Lower leg skin (tissue), 4 donors: ENCODE data around the gene ORC3. TPM values are rescaled to one million over a fixed set of nuclear protein-coding genes. Genes with fewer than 3 reads are reported as not detected.

Source experiments
- DNase-seq, 2 donors: peaks; one replicate each; pipeline ENCODE4 v3.0.0-alpha.2; 2019; ENCODE audit warnings: low spot score in 2 of 2
- H3K4me3 ChIP-seq: fragments of 200-600 bp; sonication (generic); 2 replicates; pipeline ENCODE4 v1.5.1; 2017; ENCODE audit warnings: mild to moderate bottlenecking, low read depth; ENCODE audit not compliant: poor library complexity, severe bottlenecking
- POLR2A ChIP-seq, 2 donors: fragments of 450-650 bp; IDR thresholded peaks; one replicate each; pipeline ENCODE4 v1.6.1; 2016 to 2017; ENCODE audit warnings: antibody characterized with exemption in 2 of 2, mild to moderate bottlenecking in 1 of 2, moderate library complexity in 1 of 2
- WGBS, 2 donors: methylation state at CpG; one replicate each; pipeline ENCODE4 v1.1.5; 2018; 5-methylcytosine and 5-hydroxymethylcytosine counted together
- intact Hi-C: fragments of 100-400 bp; cut with DNase I; formaldehyde crosslinking; loops from one replicate; pipeline ENCODE4 v1.15.0; 2023; ENCODE audit warnings: low total_unique reads
- total RNA-seq, 4 donors: library from RNA; depleted of rRNA; stranded (reverse); fragments of >200 nt; gene quantifications; one replicate each; pipeline ENCODE4 v1.1.0, GENCODE V29; 2016
- TF ChIP-seq, protein P1 (sequence below), 3 donors: fragments of 450-650 bp; IDR thresholded peaks; one replicate each; pipeline ENCODE4 v1.5.1; 2016; ENCODE audit warnings: antibody characterized with exemption in 3 of 3, mild to moderate bottlenecking in 3 of 3, moderate library complexity in 2 of 3

ORC3 gene
- total RNA-seq, 4 donors from 2014 or later = 9.9 to 19.1 (median 12.7) TPM

DNA sequence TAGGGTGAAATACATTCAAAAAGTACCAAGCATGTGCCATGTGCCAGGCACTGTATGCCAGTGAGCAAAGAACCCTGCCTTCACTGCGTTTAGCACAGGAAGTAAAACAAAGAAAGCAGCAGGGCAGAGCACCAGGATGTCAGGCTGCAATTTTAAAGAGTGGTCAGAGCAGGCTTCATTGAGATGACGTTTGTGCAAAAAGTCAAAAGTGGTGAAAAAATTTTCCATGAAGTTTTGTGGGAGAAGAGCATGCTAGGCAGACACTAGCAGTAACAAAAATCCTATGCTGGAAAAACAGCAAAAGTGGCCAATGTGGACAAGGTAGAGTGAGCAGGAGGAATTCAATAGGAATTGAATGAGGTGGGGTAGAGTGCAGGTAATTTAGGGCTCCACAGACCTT lies 80.8 kb downstream of the ORC3 start:
- no peak for DNase-seq
- WGBS, 2 donors = 41 to 66% methylated on average over 2 of the region's 2 CpGs
- intact Hi-C loops = no loop called here
- TF ChIP-seq, protein P1, sequence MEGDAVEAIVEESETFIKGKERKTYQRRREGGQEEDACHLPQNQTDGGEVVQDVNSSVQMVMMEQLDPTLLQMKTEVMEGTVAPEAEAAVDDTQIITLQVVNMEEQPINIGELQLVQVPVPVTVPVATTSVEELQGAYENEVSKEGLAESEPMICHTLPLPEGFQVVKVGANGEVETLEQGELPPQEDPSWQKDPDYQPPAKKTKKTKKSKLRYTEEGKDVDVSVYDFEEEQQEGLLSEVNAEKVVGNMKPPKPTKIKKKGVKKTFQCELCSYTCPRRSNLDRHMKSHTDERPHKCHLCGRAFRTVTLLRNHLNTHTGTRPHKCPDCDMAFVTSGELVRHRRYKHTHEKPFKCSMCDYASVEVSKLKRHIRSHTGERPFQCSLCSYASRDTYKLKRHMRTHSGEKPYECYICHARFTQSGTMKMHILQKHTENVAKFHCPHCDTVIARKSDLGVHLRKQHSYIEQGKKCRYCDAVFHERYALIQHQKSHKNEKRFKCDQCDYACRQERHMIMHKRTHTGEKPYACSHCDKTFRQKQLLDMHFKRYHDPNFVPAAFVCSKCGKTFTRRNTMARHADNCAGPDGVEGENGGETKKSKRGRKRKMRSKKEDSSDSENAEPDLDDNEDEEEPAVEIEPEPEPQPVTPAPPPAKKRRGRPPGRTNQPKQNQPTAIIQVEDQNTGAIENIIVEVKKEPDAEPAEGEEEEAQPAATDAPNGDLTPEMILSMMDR (IDR thresholded peaks at IDR 0.05) = no peak
- TF ChIP-seq POLR2A (IDR thresholded peaks at IDR 0.05) = no peak
- H3K4me3 ChIP-seq = no peak overlapping the region

DNA sequence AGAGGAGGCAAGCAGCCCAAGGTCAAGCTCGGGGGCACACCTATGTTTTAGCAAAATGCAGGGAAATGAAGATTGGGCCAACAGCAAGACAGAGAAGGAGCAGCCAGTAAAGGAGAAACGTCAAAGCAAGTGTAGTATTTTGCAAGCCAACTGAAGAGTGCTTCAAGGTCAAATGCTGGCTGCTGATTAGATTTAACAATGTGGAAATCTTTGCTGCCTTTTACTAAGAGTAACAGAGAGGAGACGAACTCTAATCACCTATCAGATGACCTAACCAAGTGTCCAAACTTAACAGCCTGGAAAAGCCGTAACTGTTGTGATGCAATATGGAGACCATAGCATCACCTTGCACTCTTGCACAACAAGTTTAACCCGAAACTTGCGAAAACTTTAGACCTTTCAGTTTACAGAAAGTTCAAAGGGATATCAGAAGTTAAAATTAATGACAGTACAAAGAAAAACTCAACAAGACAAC lies 81.7 kb downstream of the ORC3 start:
- DNase-seq = no peak
- TF ChIP-seq, protein P1 (IDR thresholded peaks at IDR 0.05) = no peak
- no peak for TF ChIP-seq POLR2A (IDR thresholded peaks at IDR 0.05)
- no peak overlapping the region for H3K4me3 ChIP-seq
- intact Hi-C loops = no loop called here
- 83 to 84% methylated on average over 6 of the region's 6 CpGs for WGBS, 2 donors

DNA sequence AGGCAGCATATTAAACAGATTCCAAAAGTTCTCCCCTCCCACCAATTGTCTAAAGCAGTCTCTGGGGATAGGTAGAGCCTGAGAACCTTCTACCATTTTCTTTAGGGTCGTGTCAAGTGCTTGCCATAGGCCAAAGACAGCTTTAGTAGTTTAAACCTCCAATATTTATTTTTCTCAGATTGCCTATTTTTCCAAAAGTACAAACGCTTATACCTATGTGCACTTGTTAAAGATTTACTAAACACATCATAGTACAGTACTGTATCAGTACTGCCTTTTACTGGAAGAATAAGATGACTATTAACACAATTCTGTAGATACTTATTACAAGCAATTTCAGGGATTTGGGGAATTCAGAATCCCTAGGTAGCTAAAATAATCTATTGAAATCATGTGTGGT lies 82.7 kb downstream of the ORC3 start:
- intact Hi-C loops = no loop called here
- no peak for DNase-seq
- H3K4me3 ChIP-seq = no peak overlapping the region
- whole genome bisulfite sequencing, 2 donors = 93 to 94% methylated on average over 2 of the region's 2 CpGs
- TF ChIP-seq POLR2A (IDR thresholded peaks at IDR 0.05) = no peak
- TF ChIP-seq, protein P1 (IDR thresholded peaks at IDR 0.05) = no peak

DNA sequence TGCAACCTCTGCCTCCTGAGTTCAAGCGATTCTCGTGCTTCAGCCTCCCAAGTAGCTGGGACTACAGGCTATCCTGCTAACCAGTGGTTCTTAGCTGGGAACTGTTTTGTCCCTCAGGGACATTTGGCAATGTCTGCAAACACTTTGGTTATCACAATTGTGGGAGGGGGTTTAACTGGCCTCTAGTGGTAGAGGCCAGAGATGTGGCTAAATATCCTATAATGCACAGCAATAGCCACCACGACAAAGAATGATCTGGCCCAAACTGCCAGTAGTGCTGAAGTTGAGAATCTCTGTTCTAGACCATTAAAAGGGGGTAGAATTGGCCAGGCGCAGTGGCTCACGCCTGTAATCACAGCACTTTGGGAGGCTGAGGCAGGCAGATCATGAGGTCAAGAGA lies 83.3 kb downstream of the ORC3 start:
- H3K4me3 ChIP-seq = no peak overlapping the region
- intact Hi-C loops = no loop called here
- no peak for DNase-seq
- TF ChIP-seq, protein P1 (IDR thresholded peaks at IDR 0.05) = no peak
- no peak for TF ChIP-seq POLR2A (IDR thresholded peaks at IDR 0.05)
- 96 to 99% methylated on average over 5 of the region's 5 CpGs for WGBS, 2 donors

DNA sequence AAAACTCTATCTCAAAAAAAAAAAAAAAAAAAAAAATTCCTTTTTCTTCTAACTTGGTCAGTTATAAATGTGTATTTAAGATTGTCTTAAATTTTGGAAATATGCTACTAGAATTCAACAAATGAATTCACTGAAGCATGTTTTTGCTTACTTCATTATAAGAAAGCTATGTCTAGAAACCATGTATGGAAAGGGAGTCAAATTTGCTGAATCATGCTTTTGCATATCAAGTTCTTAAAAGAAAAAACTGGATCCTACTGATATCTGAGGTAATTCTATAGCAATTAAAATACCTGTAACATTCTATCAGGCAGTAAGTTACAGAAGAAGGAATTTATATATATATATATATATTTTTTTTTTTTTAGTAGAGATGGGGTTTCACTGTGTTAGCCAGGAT lies 84.4 kb downstream of the ORC3 start:
- no peak overlapping the region for H3K4me3 ChIP-seq
- intact Hi-C loops = no loop called here
- no peak for DNase-seq
- TF ChIP-seq, protein P1 (IDR thresholded peaks at IDR 0.05) = no peak
- no peak for TF ChIP-seq POLR2A (IDR thresholded peaks at IDR 0.05)

DNA sequence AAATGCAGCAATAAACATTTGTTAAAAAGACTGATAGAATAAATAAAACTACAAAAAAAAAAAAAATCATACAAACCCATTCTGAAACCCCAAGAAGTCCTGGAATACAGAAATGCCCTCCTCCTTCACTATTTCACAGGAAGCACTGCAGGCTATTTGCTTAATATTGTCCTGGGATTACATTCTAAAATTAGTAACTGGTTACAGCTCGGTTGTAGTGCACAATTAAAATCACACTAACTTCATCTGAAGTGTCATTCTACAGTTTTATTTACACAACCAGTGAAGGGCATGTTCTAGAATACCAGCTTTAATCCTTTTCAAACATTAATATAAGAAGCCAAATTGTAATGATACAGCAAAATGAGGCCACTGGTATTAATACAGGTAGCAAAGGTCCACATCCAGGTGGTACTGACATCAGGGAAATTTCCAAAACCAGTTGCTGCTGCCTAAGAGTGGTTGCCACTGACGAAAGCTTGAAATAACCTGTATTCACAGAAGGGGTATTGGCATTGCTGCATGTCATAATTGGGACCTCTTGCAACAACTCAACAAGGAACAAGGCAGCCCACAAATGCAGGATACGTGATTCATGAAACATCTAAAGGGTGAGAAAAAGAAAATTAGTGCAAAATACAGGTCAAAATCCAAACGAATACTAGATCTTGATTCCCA lies 85.2 kb downstream of the ORC3 start:
- no peak for DNase-seq
- H3K4me3 ChIP-seq = no peak overlapping the region
- intact Hi-C loops = no loop called here
- WGBS, 2 donors = 62% methylated on average over 4 of the region's 4 CpGs
- no peak for TF ChIP-seq POLR2A (IDR thresholded peaks at IDR 0.05)
- TF ChIP-seq, protein P1 (IDR thresholded peaks at IDR 0.05) = no peak
